ENCODE measurements around the gene GOLGA6L2.
"Not testable (repeated sequence)": the region's sequence is repeated elsewhere in the genome, so short reads cannot be mapped to it uniquely, and the experiment has no call there.

GOLGA6L2 gene

DNA sequence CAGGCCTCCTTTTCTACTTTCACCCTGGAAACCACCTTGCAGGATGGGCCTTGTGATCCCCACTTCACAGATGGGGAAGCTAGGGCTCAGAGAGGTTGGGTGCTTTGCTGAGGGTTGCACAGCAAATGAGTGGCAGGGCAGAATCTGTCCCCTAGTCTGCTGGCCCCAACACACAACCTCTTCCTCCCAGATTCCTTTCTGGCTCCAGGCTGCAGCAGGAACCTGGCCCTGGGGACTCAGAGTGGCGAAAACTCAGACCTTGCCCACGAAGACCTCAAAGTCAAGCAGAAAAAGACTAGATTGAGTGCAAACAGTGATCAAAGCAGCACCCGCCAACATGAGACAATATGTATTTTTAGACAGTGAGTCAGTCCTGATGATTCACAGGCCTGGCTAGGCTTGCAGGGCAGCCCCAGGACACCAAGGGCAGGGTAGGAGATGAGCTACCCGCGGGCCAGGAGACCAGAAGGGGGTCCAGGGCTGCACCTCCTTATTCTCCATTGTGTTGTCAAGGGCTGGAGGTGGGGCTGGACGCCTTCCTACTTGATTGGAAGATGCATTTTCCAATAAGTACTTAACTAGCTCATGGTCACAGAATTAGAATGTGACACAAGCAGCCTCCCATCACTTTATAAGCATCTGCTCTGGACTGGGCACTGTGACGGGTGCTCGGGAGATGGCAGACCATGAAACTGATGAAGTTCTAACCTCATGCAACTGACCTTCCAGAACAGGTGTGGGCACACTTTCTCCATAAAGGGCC lies 23.9 kb downstream of the GOLGA6L2 start:
- DNase-seq, result no peak

DNA sequence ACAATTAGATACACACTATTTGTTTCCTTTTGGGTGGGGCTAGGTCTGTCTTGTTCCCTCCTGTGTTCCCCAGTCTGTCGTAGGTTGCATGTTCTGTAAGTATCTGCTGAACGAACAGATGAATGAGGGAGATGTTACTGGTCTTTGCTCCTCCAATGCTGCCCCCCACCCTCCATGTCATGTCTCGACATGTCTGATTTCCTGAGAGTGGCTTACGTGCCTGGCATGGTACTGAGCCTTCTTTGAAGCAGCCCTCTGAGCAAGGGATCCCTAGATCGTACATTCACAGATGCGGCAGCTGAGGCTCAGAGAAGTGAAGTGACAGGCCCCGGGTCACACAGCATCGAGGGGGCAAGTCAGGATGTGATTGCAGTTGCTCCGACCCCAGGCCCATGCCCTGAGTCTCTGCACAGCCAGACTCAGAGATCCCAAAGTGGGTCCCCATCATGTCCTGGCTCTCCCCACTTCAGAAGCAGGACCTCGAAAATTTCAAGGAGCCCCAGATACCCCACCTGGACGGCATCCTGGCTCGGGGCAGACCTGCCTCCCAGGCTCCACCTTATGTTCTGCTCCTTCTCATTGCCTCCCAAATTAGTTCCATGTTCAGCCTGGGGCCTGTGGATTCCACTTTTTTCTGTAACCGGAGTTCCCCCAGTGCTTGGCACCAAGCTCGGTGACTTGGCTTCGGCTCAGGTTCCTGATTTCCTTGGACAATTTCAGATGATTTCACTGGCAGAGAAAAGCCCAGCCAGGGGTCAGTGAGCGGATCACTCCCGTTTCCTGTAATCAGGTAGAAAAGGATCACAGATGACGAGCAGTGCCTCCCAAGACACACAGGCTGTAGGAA lies 24.7 kb downstream of the GOLGA6L2 start:
- DNase-seq, result no peak

DNA sequence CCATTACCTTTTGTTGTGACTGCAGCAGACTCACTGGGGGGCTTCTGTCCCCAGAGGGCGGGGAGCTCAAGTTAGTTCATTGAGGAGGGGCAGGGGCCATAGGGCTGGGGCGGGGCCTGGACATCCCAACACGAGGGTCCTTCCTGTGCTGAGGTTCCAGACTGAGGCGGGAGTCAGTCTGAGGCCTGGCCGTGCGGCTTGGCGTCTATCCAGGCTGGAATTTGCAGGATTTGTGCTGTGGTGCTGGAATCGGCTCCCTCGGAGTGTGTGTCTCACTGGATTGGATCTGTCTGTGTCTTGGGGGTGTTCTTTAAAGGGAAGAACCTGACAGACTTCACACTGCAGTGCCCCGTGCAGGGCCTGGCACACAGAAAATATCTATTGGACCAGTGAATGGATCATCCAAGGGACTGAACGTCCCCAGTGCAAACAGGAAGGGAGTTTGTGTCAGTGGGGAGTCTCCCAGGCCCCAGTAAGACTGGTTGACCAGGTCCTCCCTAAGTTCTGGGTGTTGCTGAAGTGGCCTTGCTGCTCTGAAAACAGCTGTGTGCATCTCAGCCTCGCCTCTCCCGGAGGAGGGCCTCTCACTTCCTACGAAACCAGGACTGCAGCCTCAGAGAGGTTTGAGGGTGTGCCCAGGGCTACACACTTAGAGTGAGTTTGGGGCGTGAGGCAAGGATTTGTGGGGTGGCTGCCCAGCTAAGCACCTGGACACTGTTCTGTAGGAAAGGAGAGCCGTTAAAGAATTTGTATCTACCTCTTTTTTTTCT lies 26.1 kb downstream of the GOLGA6L2 start:
- no peak for DNase-seq

DNA sequence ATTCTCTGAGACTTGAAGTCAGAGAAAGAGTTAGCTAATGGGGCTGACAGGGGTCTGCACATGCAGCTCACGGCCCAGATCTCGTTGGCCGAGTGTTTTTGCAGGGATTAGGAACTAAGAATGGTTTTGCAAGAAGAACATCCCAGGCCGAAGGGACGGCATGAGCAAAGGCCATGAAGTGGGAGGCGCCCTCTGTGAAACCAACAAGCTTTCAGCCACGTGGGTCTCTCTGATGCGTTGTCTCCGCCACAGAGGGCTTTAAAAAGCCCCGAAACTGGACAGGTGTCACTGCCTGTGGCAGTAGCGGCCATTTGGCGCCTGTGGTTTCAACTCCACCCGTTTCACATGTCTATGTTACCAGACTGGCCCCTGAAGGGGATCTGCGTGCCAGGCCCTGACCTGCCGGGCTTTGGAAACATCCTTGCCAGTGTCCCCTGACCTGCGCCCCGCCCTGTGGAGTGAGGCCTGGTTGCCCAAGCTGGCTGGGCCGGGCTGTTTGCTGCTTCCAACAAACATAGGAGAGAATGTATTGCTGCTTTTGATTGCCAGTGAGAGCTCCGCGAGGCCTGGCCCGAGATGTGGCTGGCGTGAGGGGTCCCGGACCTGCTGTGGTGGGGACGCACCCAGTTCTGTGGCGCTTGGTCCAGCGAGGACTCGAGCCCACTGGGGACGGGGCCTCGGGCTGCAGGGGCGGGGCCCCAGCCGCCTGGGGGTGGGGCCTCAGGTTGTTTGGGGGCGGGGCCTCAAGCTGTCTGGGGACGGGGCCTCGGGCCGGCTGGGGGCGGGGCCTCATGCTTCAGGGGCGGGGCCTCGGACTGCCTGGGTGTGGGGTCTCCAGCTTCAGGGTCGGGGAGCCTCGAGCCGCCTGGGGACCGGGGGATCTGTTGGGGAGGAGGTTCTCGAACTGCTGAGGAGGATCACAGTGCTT lies 30.4 kb downstream of the GOLGA6L2 start:
- DNase-seq, result no peak

DNA sequence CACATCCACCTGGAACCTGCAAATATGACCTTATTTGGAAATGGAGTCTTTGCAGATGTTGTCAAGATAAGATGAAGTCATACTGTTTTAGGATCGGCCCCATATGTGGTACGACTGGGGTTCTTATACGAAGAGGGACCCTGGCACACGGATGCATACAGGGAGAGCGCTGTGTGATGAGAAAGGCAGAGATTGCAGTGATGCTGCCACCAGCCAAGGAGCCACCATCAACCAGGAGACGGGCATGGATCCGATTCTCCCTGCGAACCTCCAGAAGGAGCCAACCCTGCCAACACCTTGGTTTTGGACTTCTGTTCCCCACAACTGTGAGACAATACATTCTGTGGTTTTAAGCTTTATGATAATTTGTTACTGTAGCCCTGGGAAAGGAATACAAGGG lies 31.2 kb downstream of the GOLGA6L2 start:
- not testable (repeated sequence) for DNase-seq

DNA sequence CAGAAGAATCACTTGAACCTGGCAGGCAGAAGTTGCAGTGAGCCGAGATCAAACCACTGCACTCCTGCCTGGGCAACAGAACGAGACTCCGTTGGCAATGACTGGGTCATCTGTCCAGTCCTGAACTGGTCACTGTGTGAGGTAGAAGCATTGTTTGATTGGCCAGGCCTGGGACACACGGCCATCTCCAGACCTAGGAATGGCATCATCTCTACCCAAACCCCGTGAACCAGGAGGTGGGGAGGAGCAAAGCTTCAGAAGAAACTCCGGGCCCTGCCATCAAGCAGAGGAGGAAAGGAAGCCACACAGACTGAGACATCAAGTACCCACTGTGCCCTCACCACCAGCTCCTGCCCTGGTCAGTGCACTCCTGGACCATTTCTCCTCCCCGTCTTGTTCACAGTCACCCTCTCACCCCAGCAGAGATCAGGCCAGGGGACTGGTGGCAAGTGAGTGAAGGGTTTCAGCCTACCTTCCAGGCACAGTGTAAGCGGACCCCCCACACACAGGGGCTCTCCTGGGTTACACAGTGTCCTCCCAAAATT lies 31.6 kb downstream of the GOLGA6L2 start:
- DNase-seq, result no peak

DNA sequence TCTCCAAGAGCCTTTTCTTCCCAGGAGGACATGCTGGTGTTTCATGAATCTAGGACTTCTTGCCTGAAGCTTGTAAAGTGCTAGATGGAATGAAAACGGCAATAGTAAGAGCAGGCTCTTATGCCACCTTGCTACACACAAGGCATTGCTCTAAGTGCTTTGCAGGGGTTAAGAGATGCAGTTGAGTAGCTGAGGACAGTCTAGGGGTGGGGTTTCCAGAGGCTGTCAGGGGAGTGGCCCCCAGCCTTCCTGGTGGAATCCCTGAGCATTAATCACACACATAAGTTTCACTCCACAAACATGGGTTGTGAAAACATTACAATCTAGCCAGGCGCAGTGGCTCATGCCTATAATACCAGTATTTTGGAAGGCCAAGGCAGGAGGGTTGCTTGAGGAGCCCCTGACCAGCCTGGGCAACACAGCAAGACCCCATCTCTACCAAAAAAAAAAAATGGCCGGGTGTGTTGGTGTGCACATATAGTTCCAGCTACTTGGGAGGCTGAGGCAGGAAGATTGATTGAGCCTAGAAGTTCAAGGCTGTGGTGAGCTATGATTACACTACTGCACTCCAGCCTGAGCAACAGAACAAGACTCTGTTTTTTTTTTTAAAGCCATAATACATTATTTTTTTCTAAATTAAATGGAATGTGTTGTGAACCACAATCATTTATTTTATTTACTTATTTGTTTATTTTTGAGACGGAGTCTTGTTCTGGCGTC lies 34.0 kb downstream of the GOLGA6L2 start:
- DNase-seq, result not testable (repeated sequence)

DNA sequence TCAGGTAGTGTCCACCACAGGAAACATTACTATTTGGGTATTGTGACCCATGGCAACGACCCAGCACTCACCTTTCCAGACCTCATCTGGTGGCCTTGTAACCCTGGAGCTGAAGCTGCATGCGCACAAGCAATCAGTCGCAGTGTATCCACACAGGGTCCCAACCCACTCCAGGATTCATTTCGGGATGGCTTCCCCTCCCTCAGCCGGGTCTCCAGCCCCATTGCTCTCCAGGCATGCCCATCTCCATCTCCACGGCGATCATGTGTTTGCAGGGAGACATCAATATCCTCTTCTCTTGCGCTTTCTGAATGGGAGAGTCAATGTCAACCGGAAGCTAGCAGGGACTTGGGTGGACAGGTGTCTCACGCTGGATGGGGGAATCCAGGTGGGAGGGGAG lies 35.2 kb downstream of the GOLGA6L2 start:
- no peak for DNase-seq

DNA sequence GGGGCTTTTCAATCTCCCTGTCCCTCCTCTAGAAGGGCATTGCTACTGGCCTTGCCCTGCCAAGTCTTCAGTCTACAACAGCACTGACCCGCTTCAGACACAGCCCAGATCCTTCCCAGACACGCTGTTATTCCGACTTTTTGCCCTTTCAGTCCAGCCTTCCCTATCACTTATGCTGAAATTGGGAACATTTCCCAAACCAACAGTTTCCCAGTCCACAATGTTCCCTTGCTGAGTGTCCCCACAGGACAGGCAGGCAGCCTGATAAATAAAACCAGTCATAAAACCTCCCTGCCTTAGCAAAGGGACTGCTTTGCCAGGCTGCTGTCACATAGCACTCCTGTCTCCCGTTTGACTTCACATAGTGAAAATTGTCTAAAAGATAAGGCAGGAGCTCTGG lies 43.5 kb downstream of the GOLGA6L2 start:
- no peak for DNase-seq

DNA sequence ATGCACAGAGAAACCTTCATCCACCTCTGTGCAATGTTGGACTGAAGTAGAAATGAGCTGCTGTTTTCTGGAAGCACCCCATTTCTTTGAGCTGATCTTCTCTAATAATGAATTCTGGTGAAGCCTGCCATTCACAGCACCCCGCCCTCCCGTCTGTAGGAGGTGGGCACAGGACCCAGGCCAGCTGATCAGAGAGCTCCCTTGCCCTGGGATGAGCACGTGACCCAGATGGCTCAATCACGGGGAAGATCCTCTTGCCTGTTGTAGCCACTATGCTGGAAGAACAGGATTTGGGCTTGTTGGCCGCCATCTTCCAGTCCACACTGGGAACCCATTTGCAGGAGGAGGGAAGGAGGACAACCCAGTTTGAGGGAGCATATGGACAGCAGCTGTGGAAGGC lies 44.5 kb downstream of the GOLGA6L2 start:
- no peak for DNase-seq

DNA sequence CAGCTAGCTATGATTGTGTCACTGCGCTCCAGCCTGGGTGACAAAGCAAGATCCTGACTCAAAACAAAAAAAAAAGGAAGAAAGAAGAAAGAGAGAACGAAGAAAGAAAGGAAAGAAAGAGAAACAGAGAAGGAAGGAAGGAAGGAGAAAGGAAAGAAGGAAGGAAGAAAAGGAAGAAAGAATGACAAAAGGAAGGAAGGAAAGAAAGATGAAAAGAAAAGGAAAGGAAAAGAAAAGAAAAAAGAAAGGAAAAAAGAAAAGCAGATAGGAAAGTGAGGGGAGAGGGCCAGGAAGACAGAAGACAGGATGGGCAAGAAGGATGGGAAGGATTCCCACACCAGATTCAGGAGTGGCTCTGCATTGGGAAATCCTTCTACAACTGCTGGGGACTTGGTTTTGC lies 44.9 kb downstream of the GOLGA6L2 start:
- DNase-seq, result no peak

DNA sequence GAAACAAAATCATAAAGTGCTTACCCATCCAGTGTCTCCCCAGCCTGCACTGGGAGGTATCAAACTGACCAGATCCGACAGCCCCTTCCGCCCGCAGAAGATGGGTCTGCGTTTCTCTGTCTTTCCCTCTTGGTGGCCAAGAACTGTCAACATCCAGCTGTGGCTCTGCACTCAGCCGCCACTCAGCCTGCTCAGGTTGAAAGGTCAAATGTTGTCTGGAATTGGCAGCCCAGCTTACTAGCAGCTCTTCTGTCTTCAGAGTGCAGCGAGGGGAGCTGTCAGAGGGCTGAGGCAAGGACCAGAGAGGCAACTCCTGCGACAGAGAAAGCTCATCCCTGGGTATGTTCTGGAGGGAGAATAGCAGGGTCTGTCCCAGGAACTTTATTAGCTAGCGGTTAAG lies 45.4 kb downstream of the GOLGA6L2 start:
- DNase-seq, result no peak

DNA sequence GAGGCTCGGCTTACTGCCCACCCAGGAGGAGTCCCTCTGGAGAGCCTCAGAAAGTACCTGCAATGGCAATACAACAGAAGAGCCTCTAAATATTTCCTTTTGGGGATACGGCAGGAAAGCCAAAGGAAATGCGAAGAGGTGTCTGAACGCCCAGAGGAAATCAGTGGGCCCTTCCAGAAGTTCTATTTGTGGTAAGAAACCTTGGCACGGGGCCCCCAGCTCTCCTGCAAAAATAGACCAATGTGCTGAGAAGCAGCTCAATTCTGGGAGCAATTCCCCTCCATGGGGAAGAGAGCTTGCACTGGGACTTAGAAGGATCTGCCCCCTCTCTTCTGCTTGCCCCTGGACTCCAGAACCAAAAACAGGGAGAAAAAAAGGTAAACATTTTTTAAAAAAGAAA lies 47.8 kb downstream of the GOLGA6L2 start:
- DNase-seq, result not testable (repeated sequence)

DNA sequence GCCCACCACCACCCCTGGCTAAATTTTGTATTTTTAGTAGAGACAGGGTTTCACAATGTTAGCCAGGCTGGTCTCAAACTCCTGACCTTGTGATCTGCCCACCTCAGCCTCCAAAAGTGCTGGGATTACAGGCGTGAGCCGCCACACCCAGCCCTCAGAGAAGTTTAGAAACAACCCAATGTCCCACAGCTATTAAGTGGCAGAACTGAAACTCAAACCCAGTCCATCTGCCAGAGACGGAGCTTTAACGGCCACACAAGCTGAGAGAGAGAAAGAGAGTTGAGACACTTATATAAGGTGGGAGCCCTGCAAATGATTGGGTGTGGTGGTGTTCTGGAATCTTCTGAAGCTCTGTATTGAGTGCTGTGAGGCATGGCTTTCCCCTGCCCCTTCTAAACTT lies 48.7 kb downstream of the GOLGA6L2 start:
- not testable (repeated sequence) for DNase-seq

DNA sequence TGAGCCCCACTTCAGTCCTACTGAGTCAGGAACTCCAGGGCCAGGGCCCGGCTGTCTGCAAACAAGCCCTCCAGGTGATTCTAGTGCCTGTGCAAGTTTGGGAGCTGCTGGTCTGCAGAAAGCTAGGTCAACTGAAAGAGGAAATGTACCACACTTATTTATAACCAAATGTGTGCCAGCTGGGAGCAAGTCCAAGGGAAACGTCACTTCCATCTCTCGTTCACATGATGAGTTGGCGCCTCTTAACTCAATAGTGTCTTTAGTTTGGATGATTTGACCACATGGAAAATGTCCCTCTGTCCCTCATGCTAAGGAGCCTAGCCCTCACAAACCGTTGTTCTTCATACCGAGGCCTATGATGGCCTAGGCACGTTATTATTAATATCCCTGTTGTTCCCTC lies 49.3 kb downstream of the GOLGA6L2 start:
- no peak for DNase-seq

DNA sequence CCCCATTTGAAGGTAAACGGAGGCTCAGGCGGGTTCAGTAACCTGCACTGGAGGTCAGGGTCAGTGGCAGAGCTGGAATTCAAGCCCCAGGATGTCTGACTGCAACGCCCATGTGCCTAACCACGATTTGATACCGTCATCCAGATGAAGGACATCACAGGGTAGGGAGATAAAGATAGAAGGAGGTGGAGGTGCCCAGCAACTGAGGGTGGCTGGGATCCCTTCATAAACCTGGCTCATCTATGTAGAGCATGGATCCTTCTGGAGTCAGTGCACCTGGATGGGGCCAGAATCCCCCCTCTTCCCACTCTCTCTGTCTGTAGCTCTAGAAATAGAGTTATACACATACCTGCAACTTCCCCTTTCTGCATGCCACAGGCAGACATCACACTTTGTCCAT lies 51.2 kb downstream of the GOLGA6L2 start:
- DNase-seq, result no peak

DNA sequence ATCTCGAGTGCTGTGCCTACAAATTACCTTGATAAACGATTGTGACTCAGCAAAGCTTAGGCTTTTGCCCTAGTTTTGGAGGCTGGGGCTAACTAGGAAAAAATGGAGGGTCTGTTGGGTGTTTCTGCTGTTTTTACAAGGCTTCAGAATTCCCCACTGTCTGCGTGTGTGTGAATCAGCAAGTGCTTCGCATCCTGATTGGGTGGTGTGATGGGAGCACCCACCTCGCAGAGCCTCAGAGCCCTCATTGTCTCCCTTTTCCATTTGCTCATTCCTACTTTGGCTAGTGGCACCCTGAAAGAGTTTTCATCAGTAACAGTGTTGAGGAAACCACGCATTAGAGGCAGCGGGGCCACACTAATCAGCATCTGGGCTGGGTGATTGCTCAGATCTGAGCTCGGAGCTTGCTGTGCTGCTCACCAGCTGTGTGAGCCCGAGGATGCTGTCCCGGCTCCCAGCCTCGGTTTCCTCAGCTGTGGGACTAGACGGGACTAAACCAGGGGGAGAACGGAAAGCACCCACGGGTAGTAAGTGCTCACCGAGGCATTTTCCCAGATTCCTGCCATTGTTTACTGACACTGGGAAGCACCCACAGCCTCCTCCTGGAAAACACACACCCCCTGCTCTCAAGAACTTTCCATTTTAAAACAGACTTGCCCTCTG lies 51.9 kb downstream of the GOLGA6L2 start:
- DNase-seq, result no peak

All from fibroblast of skin of right quadriceps (primary cell).